ENCODE measurements around the gene OPRD1.

GRCh38 chr1:28796352-28797211 is 15.4 kb upstream of the OPRD1 start:
- TF ChIP-seq ZEB2 (tag by site-specific recombination; IDR thresholded peaks at IDR 0.05) (no peak), CTCF (tag by site-specific recombination; IDR thresholded peaks at IDR 0.05) (no peak), PRDM10 (tag by site-specific recombination; IDR thresholded peaks at IDR 0.05) (no peak), ZSCAN5A (tag by site-specific recombination; IDR thresholded peaks at IDR 0.05) (no peak), ZBTB7A (tag by site-specific recombination; IDR thresholded peaks at IDR 0.05; ENCODE audit: low read depth) (no peak), SP3 (tag by site-specific recombination; IDR thresholded peaks at IDR 0.05) (no peak), SCRT1 (tag by site-specific recombination; IDR thresholded peaks at IDR 0.05; ENCODE audit: borderline replicate concordance) (no peak), BCL11A (tag by site-specific recombination; IDR thresholded peaks at IDR 0.05; ENCODE audit: low read depth) (no peak), GLI2 (tag by site-specific recombination; IDR thresholded peaks at IDR 0.05; ENCODE audit: borderline replicate concordance, low read depth) (no peak), KLF10 (tag by site-specific recombination; IDR thresholded peaks at IDR 0.05) (no peak), MEIS1 (CRISPR knock-in tag; IDR thresholded peaks at IDR 0.05; ENCODE audit: borderline replicate concordance) (no peak), IKZF3 (tag by site-specific recombination; IDR thresholded peaks at IDR 0.05) (no peak), ZBTB1 (tag by site-specific recombination; IDR thresholded peaks at IDR 0.05) (no peak), ZNF830 (tag by site-specific recombination; IDR thresholded peaks at IDR 0.05; ENCODE audit: low read depth) (no peak)

Measured in HEK293 (cell line).